Measurements from ENCODE around the gene GRN. TPM values are rescaled to one million over a fixed set of nuclear protein-coding genes. Genes with fewer than 3 reads are reported as not detected.

GRN gene
- total and polyA plus RNA-seq, 9 of the 15 experiments (the other 6 are each of a cell fraction or from before 2014, with no cell fraction given) = 5.4 to 75.3 (median 20.7) TPM

GRCh38 chr17:44385287-44386181, 40.4 kb downstream of the GRN start (continued):
- TF ChIP-seq UBTF (IDR thresholded peaks at IDR 0.05; ENCODE audit: borderline replicate concordance in 1 of 2, low read depth in 2 of 2, low read length in 2 of 2) (peak in 1 of 2 experiments; percentile 53; a peak in 2 of 4 replicates), GATA2 (CRISPR knock-in tag; IDR thresholded peaks at IDR 0.05) (no peak), EGR1 (conservative IDR thresholded peaks at IDR 0.05) (0 out of 2 replicates have a peak, but pooled peaks have one; percentile 2), KDM2B (CRISPR knock-in tag; IDR thresholded peaks at IDR 0.05) (0 out of 2 replicates have a peak, but pooled peaks have one; percentile 74), CREM (IDR thresholded peaks at IDR 0.05; ENCODE audit: low read depth) (peak; percentile 69), ATF3 (IDR thresholded peaks at IDR 0.05) (no peak), ATF3 (CRISPR knock-in tag; conservative IDR thresholded peaks at IDR 0.05) (peak; percentile 73; the same call in 1 of the 2 replicates), ZNF347 (CRISPR knock-in tag; IDR thresholded peaks at IDR 0.05; ENCODE audit: low read depth) (no peak), ZNF449 (CRISPR knock-in tag; IDR thresholded peaks at IDR 0.05) (no peak), ZNF174 (CRISPR knock-in tag; IDR thresholded peaks at IDR 0.05) (no peak), ZNF277 (CRISPR knock-in tag; IDR thresholded peaks at IDR 0.05; ENCODE audit: borderline replicate concordance) (no peak), POLR2AphosphoS2 (IDR thresholded peaks at IDR 0.05; ENCODE audit: low read length) (0 out of 2 replicates have a peak, but pooled peaks have one; percentile 40), ZBTB7A (IDR thresholded peaks at IDR 0.05; ENCODE audit: borderline replicate concordance, control insufficient read depth, low read depth, low read length) (no peak)

Data from K562 (cell line).